ENCODE measurements around the gene TBC1D2.
"Not testable (repeated sequence)": the region's sequence is repeated elsewhere in the genome, so short reads cannot be mapped to it uniquely, and the experiment has no call there.

TBC1D2 gene

GRCh38 chr9:98191671-98192502 lies 63.6 kb downstream of the TBC1D2 start:
- DNase-seq (ENCODE audit: low read depth): no peak

GRCh38 chr9:98191181-98191608 lies 64.3 kb downstream of the TBC1D2 start:
- no peak for DNase-seq (ENCODE audit: low read depth)

- no peak for DNase-seq (ENCODE audit: low read depth)
These were observed 64.7 kb downstream of the TBC1D2 start for GRCh38 chr9:98190757-98191105.

- no peak for DNase-seq (ENCODE audit: low read depth)
These were observed 66.0 kb downstream of the TBC1D2 start for GRCh38 chr9:98189412-98189811.

- DNase-seq (ENCODE audit: low read depth): no peak
These were observed 67.5 kb downstream of the TBC1D2 start for GRCh38 chr9:98187926-98188325.

- no peak for DNase-seq (ENCODE audit: low read depth)
These were observed 69.2 kb downstream of the TBC1D2 start for GRCh38 chr9:98186236-98186635.

GRCh38 chr9:98185611-98186171 lies 69.8 kb downstream of the TBC1D2 start:
- DNase-seq (ENCODE audit: low read depth): no peak

- no peak for DNase-seq (ENCODE audit: low read depth)
These were observed 70.4 kb downstream of the TBC1D2 start for GRCh38 chr9:98185021-98185567.

- DNase-seq (ENCODE audit: low read depth): no peak
These were observed 71.1 kb downstream of the TBC1D2 start for GRCh38 chr9:98184326-98184725.

GRCh38 chr9:98182889-98183599 lies 72.4 kb downstream of the TBC1D2 start:
- no peak for DNase-seq (ENCODE audit: low read depth)

GRCh38 chr9:98182069-98182820 lies 73.2 kb downstream of the TBC1D2 start:
- no peak for DNase-seq (ENCODE audit: low read depth)

GRCh38 chr9:98181746-98182068 lies 73.7 kb downstream of the TBC1D2 start:
- DNase-seq (ENCODE audit: low read depth): no peak

GRCh38 chr9:98180996-98181395 lies 74.5 kb downstream of the TBC1D2 start:
- no peak for DNase-seq (ENCODE audit: low read depth)

- no peak for DNase-seq (ENCODE audit: low read depth)
These were observed 76.3 kb downstream of the TBC1D2 start for GRCh38 chr9:98178874-98179850.

GRCh38 chr9:98176391-98177259 lies 78.8 kb downstream of the TBC1D2 start:
- no peak for DNase-seq (ENCODE audit: low read depth)

GRCh38 chr9:98175762-98176161 lies 79.7 kb downstream of the TBC1D2 start:
- DNase-seq (ENCODE audit: low read depth): no peak

GRCh38 chr9:98175028-98175569 lies 80.3 kb downstream of the TBC1D2 start:
- no peak for DNase-seq (ENCODE audit: low read depth)

- not testable (repeated sequence) for DNase-seq (ENCODE audit: low read depth)
These were observed 80.9 kb downstream of the TBC1D2 start for GRCh38 chr9:98174502-98174918.

- no peak for DNase-seq (ENCODE audit: low read depth)
These were observed 82.3 kb downstream of the TBC1D2 start for GRCh38 chr9:98173181-98173580.

- DNase-seq (ENCODE audit: low read depth): no peak
These were observed 82.8 kb downstream of the TBC1D2 start for GRCh38 chr9:98172604-98173003.

All from stimulated activated CD8-positive, alpha-beta memory T cell treated with anti-CD3 and anti-CD28 coated beads, Interleukin-15, amount 100 ng/mL, for 24 hours (primary cell).